ENCODE data around the gene CPAMD8.
"Not testable (repeated sequence)": the region's sequence is repeated elsewhere in the genome, so short reads cannot be mapped to it uniquely, and the experiment has no call there.

The CPAMD8 gene

DNA sequence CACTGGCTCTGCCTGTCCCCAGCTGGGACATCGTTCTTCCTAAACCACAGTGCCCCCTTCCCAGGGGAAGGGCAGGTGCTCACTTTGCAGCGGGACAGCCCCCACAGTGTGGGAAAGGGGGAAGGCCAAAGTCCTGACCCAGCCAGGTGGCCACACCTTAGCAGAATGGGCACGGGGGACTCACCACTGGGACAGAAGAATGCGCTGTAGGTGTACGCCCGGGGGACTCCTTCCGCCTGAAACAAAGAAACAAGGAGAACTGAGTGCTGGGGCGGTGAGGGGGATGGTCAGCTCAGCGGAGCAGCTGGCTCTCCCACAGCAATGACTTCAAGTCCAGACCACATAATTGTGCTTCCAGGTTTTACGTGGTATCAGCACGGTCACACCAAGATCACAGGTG lies 88.4 kb downstream of the CPAMD8 start:
- Histone ChIP-seq H2AK5ac (ENCODE audit: low read length, severe bottlenecking) (no peak overlapping the region), H3K23ac (ENCODE audit: low read length in 2 of 2) (no peak overlapping the region), H3K9me3 (ENCODE audit: control insufficient read depth, low read length) (peaks cover 23% of the 10 kb centered on the region), H2BK15ac (ENCODE audit: low read depth, poor library complexity, severe bottlenecking) (no peak overlapping the region), H2BK5ac (ENCODE audit: low read depth, low read length, poor library complexity, severe bottlenecking) (no peak overlapping the region), H3K36me3 (ENCODE audit: control insufficient read depth in 1 of 2, insufficient read depth in 2 of 2, low read depth in 1 of 2, low read length in 2 of 2) (no peaks in the 10 kb centered on the region), H3K4me1 (ENCODE audit: control insufficient read depth, insufficient read depth, low read depth, low read length) (no peaks in the 10 kb centered on the region), H2BK12ac (ENCODE audit: low read length in 2 of 2) (no peak overlapping the region), H3K27ac (ENCODE audit: low read length, poor library complexity, severe bottlenecking) (no peak overlapping the region), H3K14ac (ENCODE audit: low read length in 2 of 2) (no peak overlapping the region), H2AFZ (ENCODE audit: low read depth, low read length) (no peak overlapping the region), H3K27me3 (ENCODE audit: control insufficient read depth in 1 of 2, insufficient read depth in 1 of 2, low read length in 2 of 2) (peaks cover 0 to 5% of the 10 kb centered on the region in 2 experiments), H3K9ac (ENCODE audit: low read length) (no peak overlapping the region), H3K4ac (ENCODE audit: low read depth in 1 of 2, low read length in 2 of 2) (no peak overlapping the region), H4K91ac (ENCODE audit: low read length) (no peak overlapping the region), H3K79me1 (replicated peaks; ENCODE audit: low read length, poor library complexity, severe bottlenecking) (no peaks in the 10 kb centered on the region), H3K18ac (ENCODE audit: low read depth in 1 of 2, low read length in 2 of 2) (no peak overlapping the region), H3K4me2 (ENCODE audit: low read length, poor library complexity, severe bottlenecking) (no peak overlapping the region), H3K4me3 (ENCODE audit: insufficient read depth in 1 of 2, low read depth in 1 of 2, low read length in 2 of 2) (no peak overlapping the region), H2BK120ac (ENCODE audit: low read depth, low read length) (no peak overlapping the region), H4K8ac (ENCODE audit: low read length) (no peak overlapping the region)
- WGBS = 77% methylated on average over 11 of the region's 11 CpGs
- no peak for DNase-seq

- H3K4me2 ChIP-seq (ENCODE audit: low read length, poor library complexity, severe bottlenecking); H4K8ac ChIP-seq (ENCODE audit: low read length); H3K4me3 ChIP-seq (ENCODE audit: insufficient read depth in 1 of 2, low read depth in 1 of 2, low read length in 2 of 2); H3K9ac ChIP-seq (ENCODE audit: low read length); H3K27me3 ChIP-seq (ENCODE audit: control insufficient read depth in 1 of 2, insufficient read depth in 1 of 2, low read length in 2 of 2); H2BK15ac ChIP-seq (ENCODE audit: low read depth, poor library complexity, severe bottlenecking); H3K4me1 ChIP-seq (ENCODE audit: control insufficient read depth, insufficient read depth, low read depth, low read length); H2BK5ac ChIP-seq (ENCODE audit: low read depth, low read length, poor library complexity, severe bottlenecking); H3K23ac ChIP-seq (ENCODE audit: low read length in 2 of 2); H3K27ac ChIP-seq (ENCODE audit: low read length, poor library complexity, severe bottlenecking); H2BK120ac ChIP-seq (ENCODE audit: low read depth, low read length); H2BK12ac ChIP-seq (ENCODE audit: low read length in 2 of 2); H2AK5ac ChIP-seq (ENCODE audit: low read length, severe bottlenecking); H2AFZ ChIP-seq (ENCODE audit: low read depth, low read length); H3K18ac ChIP-seq (ENCODE audit: low read depth in 1 of 2, low read length in 2 of 2); H3K4ac ChIP-seq (ENCODE audit: low read depth in 1 of 2, low read length in 2 of 2); DNase-seq; H4K91ac ChIP-seq (ENCODE audit: low read length); H3K14ac ChIP-seq (ENCODE audit: low read length in 2 of 2); H3K36me3 ChIP-seq (ENCODE audit: control insufficient read depth in 1 of 2, insufficient read depth in 2 of 2, low read depth in 1 of 2, low read length in 2 of 2); H3K79me1 ChIP-seq (replicated peaks; ENCODE audit: low read length, poor library complexity, severe bottlenecking): not testable (repeated sequence)
- WGBS = 91% methylated on average over 12 of the region's 12 CpGs
- peaks cover 23% of the 10 kb centered on the region for H3K9me3 ChIP-seq (ENCODE audit: control insufficient read depth, low read length)
Measured at GRCh38 chr19:16937796-16938195, 88.8 kb downstream of the CPAMD8 start.

DNA sequence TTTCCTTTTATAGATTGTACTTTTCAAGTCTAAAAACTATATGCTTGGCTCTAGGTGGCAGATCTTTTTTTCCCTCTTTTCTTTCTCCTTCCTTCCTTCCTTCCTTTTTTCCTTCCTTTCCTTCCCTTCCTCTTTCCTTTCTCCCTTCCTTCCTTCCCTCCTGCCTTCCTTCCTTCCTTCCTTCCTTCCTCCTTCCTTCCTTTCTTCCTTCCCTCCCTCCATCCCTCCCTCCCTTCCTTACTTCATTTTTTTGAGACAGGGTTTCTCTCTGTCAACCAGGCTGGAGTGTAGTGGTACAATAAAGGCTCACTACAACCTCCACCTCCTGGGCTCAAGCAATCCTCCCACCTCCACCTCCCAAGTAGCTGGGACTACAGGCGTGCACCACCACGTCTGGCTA lies 89.7 kb downstream of the CPAMD8 start:
- no peaks in the 10 kb centered on the region for H3K36me3 ChIP-seq (ENCODE audit: control insufficient read depth in 1 of 2, insufficient read depth in 2 of 2, low read depth in 1 of 2, low read length in 2 of 2)
- DNase-seq = no peak
- H2BK15ac ChIP-seq (ENCODE audit: low read depth, poor library complexity, severe bottlenecking) = no peak overlapping the region
- no peak overlapping the region for H4K8ac ChIP-seq (ENCODE audit: low read length)
- H3K4me1 ChIP-seq (ENCODE audit: control insufficient read depth, insufficient read depth, low read depth, low read length) = no peaks in the 10 kb centered on the region
- H3K9me3 ChIP-seq (ENCODE audit: control insufficient read depth, low read length) = peaks cover 23% of the 10 kb centered on the region
- no peak overlapping the region for H3K27ac ChIP-seq (ENCODE audit: low read length, poor library complexity, severe bottlenecking)
- no peak overlapping the region for H4K91ac ChIP-seq (ENCODE audit: low read length)
- WGBS = 80% methylated on average over 1 of the region's 2 CpGs
- no peak overlapping the region for H3K4me3 ChIP-seq (ENCODE audit: insufficient read depth in 1 of 2, low read depth in 1 of 2, low read length in 2 of 2)
- no peak overlapping the region for H2BK120ac ChIP-seq (ENCODE audit: low read depth, low read length)
- H3K4ac ChIP-seq (ENCODE audit: low read depth in 1 of 2, low read length in 2 of 2) = no peak overlapping the region
- no peak overlapping the region for H3K9ac ChIP-seq (ENCODE audit: low read length)
- H2BK12ac ChIP-seq (ENCODE audit: low read length in 2 of 2) = no peak overlapping the region
- H3K23ac ChIP-seq (ENCODE audit: low read length in 2 of 2) = no peak overlapping the region
- H3K18ac ChIP-seq (ENCODE audit: low read depth in 1 of 2, low read length in 2 of 2) = no peak overlapping the region
- H2AFZ ChIP-seq (ENCODE audit: low read depth, low read length) = no peak overlapping the region
- peaks cover 0 to 5% of the 10 kb centered on the region in 2 experiments for H3K27me3 ChIP-seq (ENCODE audit: control insufficient read depth in 1 of 2, insufficient read depth in 1 of 2, low read length in 2 of 2)
- H3K4me2 ChIP-seq (ENCODE audit: low read length, poor library complexity, severe bottlenecking) = no peak overlapping the region
- no peak overlapping the region for H3K14ac ChIP-seq (ENCODE audit: low read length in 2 of 2)
- H2BK5ac ChIP-seq (ENCODE audit: low read depth, low read length, poor library complexity, severe bottlenecking) = no peak overlapping the region
- no peak overlapping the region for H2AK5ac ChIP-seq (ENCODE audit: low read length, severe bottlenecking)
- H3K79me1 ChIP-seq (replicated peaks; ENCODE audit: low read length, poor library complexity, severe bottlenecking) = no peaks in the 10 kb centered on the region

DNA sequence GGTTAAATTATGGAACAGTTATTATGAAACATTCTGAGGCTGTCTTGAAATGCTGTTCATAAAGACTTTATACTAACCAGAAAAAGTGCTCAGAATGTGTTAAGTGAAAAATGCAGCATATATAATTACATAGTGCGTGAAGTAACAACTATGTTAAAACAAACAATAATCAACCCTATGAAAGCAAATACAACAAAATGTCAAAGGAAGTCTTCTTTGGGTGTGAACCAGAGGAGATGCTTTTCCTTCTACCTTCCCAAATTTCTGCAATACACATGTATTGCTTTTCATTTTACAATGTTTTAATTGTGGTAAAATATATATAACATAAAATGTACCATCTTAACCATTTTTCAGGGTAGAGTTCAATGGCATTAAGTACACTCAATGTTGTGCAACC lies 92.1 kb downstream of the CPAMD8 start:
- Histone ChIP-seq H3K36me3 (ENCODE audit: control insufficient read depth in 1 of 2, insufficient read depth in 2 of 2, low read depth in 1 of 2, low read length in 2 of 2) (no peaks in the 10 kb centered on the region), H2BK5ac (ENCODE audit: low read depth, low read length, poor library complexity, severe bottlenecking) (no peak overlapping the region), H3K79me1 (replicated peaks; ENCODE audit: low read length, poor library complexity, severe bottlenecking) (no peaks in the 10 kb centered on the region), H3K27ac (ENCODE audit: low read length, poor library complexity, severe bottlenecking) (no peak overlapping the region), H2AFZ (ENCODE audit: low read depth, low read length) (no peak overlapping the region), H3K27me3 (ENCODE audit: control insufficient read depth in 1 of 2, insufficient read depth in 1 of 2, low read length in 2 of 2) (peaks cover 0 to 16% of the 10 kb centered on the region in 2 experiments), H4K8ac (ENCODE audit: low read length) (no peak overlapping the region), H3K4ac (ENCODE audit: low read depth in 1 of 2, low read length in 2 of 2) (no peak overlapping the region), H2BK120ac (ENCODE audit: low read depth, low read length) (no peak overlapping the region), H3K4me3 (ENCODE audit: insufficient read depth in 1 of 2, low read depth in 1 of 2, low read length in 2 of 2) (no peak overlapping the region), H3K4me1 (ENCODE audit: control insufficient read depth, insufficient read depth, low read depth, low read length) (no peaks in the 10 kb centered on the region), H3K9ac (ENCODE audit: low read length) (no peak overlapping the region), H3K14ac (ENCODE audit: low read length in 2 of 2) (no peak overlapping the region), H3K18ac (ENCODE audit: low read depth in 1 of 2, low read length in 2 of 2) (no peak overlapping the region), H2BK15ac (ENCODE audit: low read depth, poor library complexity, severe bottlenecking) (no peak overlapping the region), H3K23ac (ENCODE audit: low read length in 2 of 2) (no peak overlapping the region), H2AK5ac (ENCODE audit: low read length, severe bottlenecking) (no peak overlapping the region), H4K91ac (ENCODE audit: low read length) (no peak overlapping the region), H3K9me3 (ENCODE audit: control insufficient read depth, low read length) (peaks cover 23% of the 10 kb centered on the region), H3K4me2 (ENCODE audit: low read length, poor library complexity, severe bottlenecking) (no peak overlapping the region), H2BK12ac (ENCODE audit: low read length in 2 of 2) (no peak overlapping the region)
- DNase-seq = no peak
- WGBS = 80% methylated on average over 1 of the region's 1 CpG

All from mesenchymal stem cell (in vitro differentiated cells and primary cell).